Measurements from ENCODE around the gene EVI5.

The EVI5 gene

GRCh38 chr1:92459871-92460320 is 325.0 kb downstream of the EVI5 start:
- DNase-seq (ENCODE audit: low read depth), result no peak
- H3K4me3 ChIP-seq (ENCODE audit: low read depth, low read length), result no peak overlapping the region
- no peak for TF ChIP-seq CTCF (conservative IDR thresholded peaks at IDR 0.05; ENCODE audit: low read depth, low read length)
